ENCODE results near the gene CAMTA1.

Gene CAMTA1

GRCh38 chr1:6909857-6910256, 124.6 kb downstream of the CAMTA1 start:
- no peak overlapping the region for H3K4me3 ChIP-seq (ENCODE audit: low read depth, low read length)
- TF ChIP-seq CTCF (IDR thresholded peaks at IDR 0.05; ENCODE audit: borderline replicate concordance, insufficient read depth, low read depth, low read length): no peak

GRCh38 chr1:6911021-6911941, 126.0 kb downstream of the CAMTA1 start:
- H3K4me3 ChIP-seq (ENCODE audit: low read depth, low read length): no peak overlapping the region
- TF ChIP-seq CTCF (IDR thresholded peaks at IDR 0.05; ENCODE audit: borderline replicate concordance, insufficient read depth, low read depth, low read length): no peak

- H3K4me3 ChIP-seq (ENCODE audit: low read depth, low read length): no peak overlapping the region
- TF ChIP-seq CTCF (IDR thresholded peaks at IDR 0.05; ENCODE audit: borderline replicate concordance, insufficient read depth, low read depth, low read length): no peak
These were observed 126.7 kb downstream of the CAMTA1 start for GRCh38 chr1:6911974-6912373.

GRCh38 chr1:6912518-6912917, 127.3 kb downstream of the CAMTA1 start:
- no peak for TF ChIP-seq CTCF (IDR thresholded peaks at IDR 0.05; ENCODE audit: borderline replicate concordance, insufficient read depth, low read depth, low read length)
- no peak overlapping the region for H3K4me3 ChIP-seq (ENCODE audit: low read depth, low read length)

GRCh38 chr1:6913086-6913485, 127.8 kb downstream of the CAMTA1 start:
- no peak for TF ChIP-seq CTCF (IDR thresholded peaks at IDR 0.05; ENCODE audit: borderline replicate concordance, insufficient read depth, low read depth, low read length)
- no peak overlapping the region for H3K4me3 ChIP-seq (ENCODE audit: low read depth, low read length)

- no peak for TF ChIP-seq CTCF (IDR thresholded peaks at IDR 0.05; ENCODE audit: borderline replicate concordance, insufficient read depth, low read depth, low read length)
- no peak overlapping the region for H3K4me3 ChIP-seq (ENCODE audit: low read depth, low read length)
These were observed 129.5 kb downstream of the CAMTA1 start for GRCh38 chr1:6914706-6915105.

- no peak overlapping the region for H3K4me3 ChIP-seq (ENCODE audit: low read depth, low read length)
- no peak for TF ChIP-seq CTCF (IDR thresholded peaks at IDR 0.05; ENCODE audit: borderline replicate concordance, insufficient read depth, low read depth, low read length)
These were observed 130.8 kb downstream of the CAMTA1 start for GRCh38 chr1:6915999-6916565.
